ENCODE data around the gene CPA4.

CPA4 gene

GRCh38 chr7:130352194-130353074 is 59.5 kb downstream of the CPA4 start:
- DNase-seq (ENCODE audit: low read depth): no peak
- H3K4me3 ChIP-seq (ENCODE audit: low read depth, low read length): no peak overlapping the region
- TF ChIP-seq POLR2A (IDR thresholded peaks at IDR 0.05; ENCODE audit: extremely low read depth, insufficient read length): no peak
- TF ChIP-seq CTCF (IDR thresholded peaks at IDR 0.05; ENCODE audit: low read depth, low read length): no peak
- TF ChIP-seq MYC (IDR thresholded peaks at IDR 0.05; ENCODE audit: low read depth, low read length): no peak
- TF ChIP-seq, protein P1, sequence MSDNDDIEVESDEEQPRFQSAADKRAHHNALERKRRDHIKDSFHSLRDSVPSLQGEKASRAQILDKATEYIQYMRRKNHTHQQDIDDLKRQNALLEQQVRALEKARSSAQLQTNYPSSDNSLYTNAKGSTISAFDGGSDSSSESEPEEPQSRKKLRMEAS (IDR thresholded peaks at IDR 0.05; ENCODE audit: low read depth, low read length): no peak

GRCh38 chr7:130353196-130353595 is 60.2 kb downstream of the CPA4 start:
- no peak overlapping the region for H3K4me3 ChIP-seq (ENCODE audit: low read depth, low read length)
- DNase-seq (ENCODE audit: low read depth): no peak
- TF ChIP-seq MYC (IDR thresholded peaks at IDR 0.05; ENCODE audit: low read depth, low read length): no peak
- TF ChIP-seq POLR2A (IDR thresholded peaks at IDR 0.05; ENCODE audit: extremely low read depth, insufficient read length): no peak
- TF ChIP-seq, protein P1 (IDR thresholded peaks at IDR 0.05; ENCODE audit: low read depth, low read length): no peak

DNA sequence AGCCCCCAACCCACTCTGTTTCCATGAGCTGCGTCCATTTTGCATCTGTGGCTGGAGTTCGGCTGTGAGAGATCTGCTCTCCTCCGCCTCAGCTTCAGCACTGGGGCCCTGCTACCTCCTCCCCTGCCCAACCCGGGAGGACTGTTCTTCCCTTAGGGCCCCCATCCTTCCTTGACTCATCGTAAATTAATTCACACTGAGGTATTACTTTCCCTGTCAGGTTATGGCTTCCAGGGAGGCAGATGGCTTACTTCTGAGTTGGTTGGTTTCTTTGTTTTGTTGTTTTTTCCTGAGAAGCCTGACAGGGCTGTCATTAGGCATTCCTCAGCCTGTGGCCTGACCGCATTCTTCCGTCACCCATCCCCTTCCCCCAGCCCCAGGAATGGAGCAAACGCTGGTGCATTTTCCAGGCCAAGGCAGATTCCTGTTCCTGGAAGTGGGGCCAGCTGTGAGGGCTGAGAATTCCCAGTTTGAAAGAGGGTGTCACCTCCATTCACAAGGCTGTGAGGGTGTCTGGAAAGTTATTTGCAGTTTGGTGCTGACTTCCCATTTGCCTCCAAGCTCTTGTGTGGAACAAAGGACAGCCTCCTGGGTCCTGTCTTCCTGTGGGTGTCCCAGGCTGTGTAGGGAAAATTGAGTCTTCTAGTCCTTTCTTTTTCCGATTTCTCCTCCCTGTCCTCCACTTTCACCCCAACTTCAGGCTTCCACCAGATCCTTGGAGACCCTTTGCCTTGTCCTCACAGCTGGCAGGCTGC is 63.3 kb downstream of the CPA4 start:
- DNase-seq (ENCODE audit: low read depth): peak; percentile 24
- TF ChIP-seq MYC (IDR thresholded peaks at IDR 0.05; ENCODE audit: low read depth, low read length): no peak
- TF ChIP-seq, protein P1 (IDR thresholded peaks at IDR 0.05; ENCODE audit: low read depth, low read length): no peak
- TF ChIP-seq CTCF (IDR thresholded peaks at IDR 0.05; ENCODE audit: low read depth, low read length): no peak
- no peak for TF ChIP-seq POLR2A (IDR thresholded peaks at IDR 0.05; ENCODE audit: extremely low read depth, insufficient read length)

GRCh38 chr7:130356876-130357611 is 64.1 kb downstream of the CPA4 start:
- TF ChIP-seq, protein P1 (IDR thresholded peaks at IDR 0.05; ENCODE audit: low read depth, low read length): 0 out of 2 replicates have a peak, but pooled peaks have one; percentile 10
- TF ChIP-seq POLR2A (IDR thresholded peaks at IDR 0.05; ENCODE audit: extremely low read depth, insufficient read length) (no peak), MYC (IDR thresholded peaks at IDR 0.05; ENCODE audit: low read depth, low read length) (0 out of 2 replicates have a peak, but pooled peaks have one; percentile 14), CTCF (IDR thresholded peaks at IDR 0.05; ENCODE audit: low read depth, low read length) (no peak)
- DNase-seq (ENCODE audit: low read depth): peak; percentile 83
- no peak overlapping the region for H3K4me3 ChIP-seq (ENCODE audit: low read depth, low read length)

More for the DNA sequence above, 63.3 kb downstream of the CPA4 start:
- no peak overlapping the region for H3K4me3 ChIP-seq (ENCODE audit: low read depth, low read length)

- no peak overlapping the region for H3K4me3 ChIP-seq (ENCODE audit: low read depth, low read length)
- DNase-seq (ENCODE audit: low read depth): no peak
- TF ChIP-seq POLR2A (IDR thresholded peaks at IDR 0.05; ENCODE audit: extremely low read depth, insufficient read length) (no peak), MYC (IDR thresholded peaks at IDR 0.05; ENCODE audit: low read depth, low read length) (no peak), CTCF (IDR thresholded peaks at IDR 0.05; ENCODE audit: low read depth, low read length) (no peak)
- TF ChIP-seq, protein P1 (IDR thresholded peaks at IDR 0.05; ENCODE audit: low read depth, low read length): no peak
Observed at GRCh38 chr7:130358471-130358870, 65.5 kb downstream of the CPA4 start.
